AG08396 (cell line): ENCODE measurements around the gene AOX1.
"Not testable (repeated sequence)": the region's sequence is repeated elsewhere in the genome, so short reads cannot be mapped to it uniquely, and the experiment has no call there.

Experiments used
- DNase-seq: peaks from one replicate; pipeline ENCODE4 v3.0.0; 2012; ENCODE audit warnings: low spot score, mixed read lengths

Gene AOX1

DNA sequence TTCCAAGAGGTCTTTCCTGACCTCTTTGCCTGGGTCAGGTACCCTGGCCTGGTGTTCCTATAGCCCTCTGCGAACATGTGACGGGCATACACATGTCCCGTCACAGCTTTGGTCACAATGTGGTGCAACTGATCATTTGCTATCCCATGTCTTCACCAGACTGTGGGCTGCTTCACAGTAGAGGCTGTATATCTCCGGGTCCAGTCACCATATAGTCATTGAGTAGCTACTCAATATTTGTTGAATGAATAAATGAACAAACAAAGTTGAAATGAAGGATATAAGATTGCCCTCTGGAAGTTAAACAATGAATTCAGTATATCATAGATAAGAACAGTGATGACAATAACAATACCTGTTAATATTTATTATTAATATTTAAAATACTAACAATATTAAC lies 16.8 kb downstream of the AOX1 start:
- DNase-seq, result no peak

DNA sequence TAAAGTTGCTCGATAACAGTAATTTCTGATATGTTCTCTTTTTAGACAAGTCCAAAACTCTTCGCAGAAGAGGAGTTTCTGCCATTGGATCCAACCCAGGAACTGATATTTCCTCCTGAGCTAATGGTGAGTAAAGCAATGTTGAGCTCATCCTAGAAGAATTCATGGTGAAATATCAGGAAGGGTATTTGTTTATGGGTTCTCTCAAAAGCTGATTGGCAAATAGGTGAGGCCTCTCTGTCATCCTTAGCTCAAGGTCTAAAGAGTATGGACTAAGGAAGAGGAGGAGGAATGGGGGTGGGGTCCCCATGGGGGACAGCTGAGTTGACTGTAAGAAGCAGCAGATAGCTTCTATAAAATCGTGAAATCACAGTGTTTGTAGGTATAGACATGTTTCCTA lies 18.2 kb downstream of the AOX1 start:
- no peak for DNase-seq

DNA sequence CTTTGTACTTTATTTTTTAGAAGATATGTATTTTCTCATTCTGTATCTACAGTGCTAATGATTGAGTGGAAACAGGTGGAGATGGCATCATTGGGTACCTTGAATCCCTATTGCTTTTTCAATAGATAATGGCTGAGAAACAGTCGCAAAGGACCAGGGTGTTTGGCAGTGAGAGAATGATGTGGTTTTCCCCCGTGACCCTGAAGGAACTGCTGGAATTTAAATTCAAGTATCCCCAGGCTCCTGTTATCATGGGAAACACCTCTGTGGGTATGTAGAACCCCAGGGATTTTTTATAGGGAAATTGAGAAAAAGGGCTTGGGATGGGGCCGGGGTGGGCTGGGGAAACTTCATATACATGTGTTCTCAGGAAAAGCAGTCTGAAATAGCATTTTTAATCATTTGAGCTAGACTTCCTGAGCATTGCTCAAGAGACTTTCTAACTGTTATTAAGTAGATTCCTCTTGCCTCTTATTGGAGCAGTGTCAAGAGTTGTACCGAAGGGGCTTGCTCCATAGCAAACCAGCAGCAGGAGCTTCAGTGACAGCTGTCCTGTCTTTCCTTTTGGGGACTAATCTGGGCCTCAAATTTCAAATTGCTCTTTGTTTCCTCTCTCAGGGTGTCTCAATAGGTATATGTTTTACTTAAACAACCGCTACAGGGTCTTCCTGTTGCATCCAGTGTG lies 18.9 kb downstream of the AOX1 start:
- no peak for DNase-seq

DNA sequence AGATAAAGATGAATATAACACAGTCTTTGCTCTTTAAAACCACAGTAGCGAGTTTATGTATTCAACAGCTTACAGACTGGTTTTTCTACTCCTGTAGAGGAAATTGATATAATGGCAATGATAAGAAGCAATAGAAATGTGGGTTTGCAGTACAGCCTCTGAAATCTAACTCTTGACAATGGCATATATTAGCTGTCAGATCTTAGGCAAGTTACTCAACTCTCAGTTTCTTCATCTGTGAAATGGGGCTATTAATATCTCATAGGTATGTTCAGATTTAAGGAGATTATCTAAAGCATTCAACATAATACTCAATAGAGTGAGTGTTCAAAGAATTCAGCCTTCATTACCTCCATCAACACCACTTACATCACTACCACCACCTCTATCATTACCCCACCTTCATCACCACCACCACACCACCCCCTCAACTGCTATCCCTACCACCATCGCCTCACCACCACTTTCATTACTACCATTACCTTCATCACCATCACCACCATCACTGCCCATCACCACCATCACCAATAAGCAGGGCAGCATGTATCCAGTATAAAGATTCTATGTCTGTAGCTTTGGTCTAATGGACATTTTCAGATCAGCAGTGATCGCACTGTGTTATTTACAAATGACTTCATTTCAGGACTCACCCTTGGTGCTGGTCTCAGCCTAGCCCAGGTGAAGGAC lies 22.7 kb downstream of the AOX1 start:
- no peak for DNase-seq

DNA sequence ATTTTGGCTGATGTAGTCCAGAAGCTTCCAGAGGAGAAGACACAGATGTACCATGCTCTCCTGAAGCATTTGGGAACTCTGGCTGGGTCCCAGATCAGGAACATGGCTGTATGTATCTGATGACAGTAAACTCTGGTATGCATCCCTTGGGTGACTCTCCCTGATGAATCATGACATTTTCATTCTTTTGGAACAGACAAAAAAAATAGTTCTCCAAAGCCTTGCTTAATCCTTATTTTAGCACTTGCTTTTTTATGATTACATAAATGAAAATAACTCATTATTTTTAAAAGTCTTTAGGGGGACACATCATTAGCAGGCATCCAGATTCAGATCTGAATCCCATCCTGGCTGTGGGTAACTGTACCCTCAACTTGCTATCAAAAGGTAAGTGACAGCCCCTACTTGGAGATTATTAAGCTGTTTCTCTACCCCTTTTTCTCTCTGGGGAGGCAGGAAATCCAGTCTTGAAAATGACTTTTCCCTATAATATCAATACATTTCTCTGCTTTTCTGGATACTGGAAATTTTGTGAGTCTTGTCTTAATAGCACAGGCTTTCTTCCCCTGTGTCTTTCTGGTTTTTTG lies 23.3 kb downstream of the AOX1 start:
- DNase-seq, result peak; percentile 72

DNA sequence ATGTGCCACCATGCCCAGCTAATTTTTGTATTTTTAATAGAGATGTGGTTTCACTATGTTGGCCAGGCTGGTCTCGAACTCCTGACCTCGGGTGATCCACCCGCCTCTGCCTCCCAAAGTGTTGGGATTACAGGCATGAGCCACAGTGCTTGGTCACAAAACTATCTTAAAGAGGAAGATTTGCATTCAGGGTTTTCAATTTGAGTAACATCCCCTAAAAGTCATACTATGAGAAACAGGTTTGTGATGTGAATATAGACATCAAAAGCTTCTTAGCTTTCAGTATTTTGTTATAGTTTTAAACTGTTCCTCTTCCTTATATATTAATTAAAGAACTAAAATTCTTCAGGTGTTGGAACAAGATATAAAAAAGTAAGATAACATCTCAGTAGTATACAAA lies 24.4 kb downstream of the AOX1 start:
- not testable (repeated sequence) for DNase-seq

DNA sequence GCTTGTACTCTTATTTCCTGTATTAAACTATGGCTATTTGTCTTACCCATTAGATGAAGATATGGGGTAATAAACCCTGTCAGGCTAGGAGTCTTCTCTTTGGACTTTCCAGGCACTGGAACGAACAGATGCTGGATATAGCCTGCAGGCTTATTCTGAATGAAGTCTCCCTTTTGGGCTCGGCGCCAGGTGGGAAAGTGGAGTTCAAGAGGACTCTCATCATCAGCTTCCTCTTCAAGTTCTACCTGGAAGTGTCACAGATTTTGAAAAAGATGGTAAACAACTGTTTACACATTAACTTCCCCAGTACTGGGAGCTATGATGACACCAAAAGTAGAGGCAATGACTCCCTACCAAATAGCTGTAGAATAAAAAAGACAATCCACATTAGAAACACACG lies 27.9 kb downstream of the AOX1 start:
- no peak for DNase-seq

DNA sequence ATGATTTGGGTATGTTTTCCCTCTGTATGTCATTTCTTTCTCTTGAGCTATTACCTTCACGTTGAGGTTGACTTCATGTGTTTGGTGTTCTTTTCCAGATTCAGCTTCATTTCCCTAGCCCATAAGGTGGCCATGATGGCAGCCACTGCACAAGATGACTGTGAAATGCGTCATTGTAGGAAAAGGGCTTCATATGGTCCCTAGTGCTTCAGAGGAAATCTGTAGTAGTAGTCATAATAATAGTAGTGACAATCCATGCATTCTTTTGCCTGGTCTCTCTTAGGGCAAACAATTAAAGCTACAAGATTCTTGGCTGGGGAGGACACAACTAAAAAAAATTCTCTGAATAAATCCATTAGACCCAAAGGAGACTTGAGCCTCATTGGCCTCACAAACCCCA lies 28.4 kb downstream of the AOX1 start:
- no peak for DNase-seq

DNA sequence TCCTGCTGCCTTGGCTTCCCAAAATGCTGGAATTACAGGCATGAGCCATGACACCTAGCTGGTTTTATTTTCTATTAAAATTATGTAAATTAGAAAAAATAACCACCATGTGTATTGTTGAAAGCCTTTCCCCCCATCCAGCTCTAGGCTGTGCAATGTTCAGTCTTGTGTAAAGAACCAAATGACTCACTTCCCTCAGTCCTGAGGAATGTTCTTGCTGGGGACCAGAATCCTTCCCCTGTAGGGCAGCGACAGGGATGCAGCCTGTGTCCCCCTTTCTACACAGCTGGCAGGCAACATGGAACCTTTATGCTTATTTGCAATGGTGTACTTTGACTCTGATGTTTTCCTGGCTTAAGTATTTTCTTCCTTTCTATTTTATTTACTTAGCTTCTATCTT lies 29.4 kb downstream of the AOX1 start:
- peak; percentile 58 for DNase-seq

DNA sequence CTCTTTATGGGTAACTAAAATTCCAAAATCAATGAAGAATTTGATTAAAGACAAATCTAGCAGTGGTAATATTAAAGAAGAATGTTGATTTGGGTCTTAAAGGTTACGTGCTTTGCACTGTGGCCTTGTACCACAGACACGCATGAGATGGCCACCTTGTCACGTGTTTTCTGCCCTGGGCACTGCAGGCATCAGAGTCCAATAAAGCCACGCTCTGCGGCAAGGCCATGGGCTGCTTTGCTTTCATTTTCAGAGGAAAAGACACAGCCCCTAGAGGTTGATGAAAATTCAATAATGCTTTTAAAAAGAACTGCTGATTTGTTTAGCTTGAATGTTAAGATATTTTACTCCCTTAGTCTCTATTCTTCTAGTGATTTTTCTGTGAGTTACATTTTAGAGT lies 30.4 kb downstream of the AOX1 start:
- DNase-seq, result no peak

DNA sequence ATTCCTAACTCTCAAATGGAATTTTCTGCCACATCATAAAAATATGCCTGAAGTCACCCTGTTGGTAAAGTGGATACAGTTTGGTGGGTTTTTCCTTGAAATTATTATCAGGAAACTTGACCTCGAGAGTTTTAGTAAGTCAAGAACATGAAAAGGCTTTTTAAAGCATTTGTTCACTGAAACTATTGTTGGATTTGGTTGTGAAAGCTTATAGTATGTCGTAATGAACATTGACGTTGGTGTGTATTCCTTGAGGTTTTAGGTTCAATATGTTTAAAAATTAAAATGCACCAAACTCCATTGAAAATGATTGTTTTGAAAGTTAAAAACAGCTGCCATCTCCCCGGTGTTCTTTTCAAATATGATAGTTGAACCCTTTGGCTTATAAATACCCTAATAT lies 30.8 kb downstream of the AOX1 start:
- DNase-seq, result no peak

DNA sequence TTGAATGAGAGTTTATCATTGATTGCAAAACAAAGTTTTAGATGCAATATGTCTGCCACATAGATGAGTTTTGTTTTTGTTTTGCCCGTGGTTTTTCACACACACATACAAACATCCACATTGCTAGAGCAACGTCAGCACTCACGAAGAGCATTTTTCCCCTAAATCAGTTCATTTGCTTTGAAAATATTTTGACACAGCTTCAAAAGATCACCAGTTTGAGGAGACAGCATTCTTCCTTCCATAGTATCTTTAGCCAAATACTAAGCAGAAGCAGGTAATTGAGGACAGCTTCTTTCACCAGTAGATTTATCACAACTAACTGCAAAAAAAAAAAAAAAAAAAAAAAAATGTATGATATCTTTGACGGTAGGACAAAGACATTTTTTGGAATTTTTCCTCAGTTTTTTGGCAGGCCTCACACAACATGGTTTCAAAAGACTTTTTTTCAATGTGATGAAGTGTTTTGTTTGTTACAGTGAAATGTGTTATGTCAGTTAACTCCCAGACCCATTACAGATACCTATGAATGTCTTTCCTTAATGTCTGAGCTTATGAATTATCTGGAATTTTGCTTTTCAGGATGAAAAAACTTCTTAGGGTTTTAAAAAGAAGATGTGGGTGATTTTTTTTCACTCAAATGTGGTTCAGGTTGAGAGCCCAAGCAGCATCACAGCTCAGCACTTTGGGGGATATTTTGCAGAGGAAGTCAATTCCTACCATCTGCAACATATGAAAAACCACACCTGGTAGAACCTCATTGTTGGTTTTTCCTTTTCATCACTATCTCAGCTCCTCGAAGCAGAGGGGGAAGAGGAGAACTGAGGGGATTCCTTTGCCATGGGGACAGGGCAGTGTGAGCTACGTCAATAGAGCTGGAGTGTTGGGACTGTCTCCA lies 31.6 kb downstream of the AOX1 start:
- no peak for DNase-seq

DNA sequence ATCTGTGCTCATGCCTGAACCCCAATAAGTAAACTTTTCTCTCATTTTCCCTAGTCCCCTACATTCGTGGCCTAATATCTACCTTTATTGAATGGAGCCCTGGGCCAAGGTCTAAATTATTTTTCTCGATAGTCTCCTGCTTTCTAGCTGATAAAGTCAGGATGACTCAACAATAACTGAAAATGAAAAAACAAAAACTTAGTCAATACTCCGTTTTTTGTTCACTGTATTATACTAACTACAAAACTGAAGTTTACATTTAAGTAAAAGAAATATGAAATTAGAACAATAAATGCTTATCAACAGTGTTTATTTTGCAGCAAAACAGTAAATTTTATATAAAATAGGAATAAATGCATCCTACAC lies 32.2 kb downstream of the AOX1 start:
- DNase-seq, result no peak

DNA sequence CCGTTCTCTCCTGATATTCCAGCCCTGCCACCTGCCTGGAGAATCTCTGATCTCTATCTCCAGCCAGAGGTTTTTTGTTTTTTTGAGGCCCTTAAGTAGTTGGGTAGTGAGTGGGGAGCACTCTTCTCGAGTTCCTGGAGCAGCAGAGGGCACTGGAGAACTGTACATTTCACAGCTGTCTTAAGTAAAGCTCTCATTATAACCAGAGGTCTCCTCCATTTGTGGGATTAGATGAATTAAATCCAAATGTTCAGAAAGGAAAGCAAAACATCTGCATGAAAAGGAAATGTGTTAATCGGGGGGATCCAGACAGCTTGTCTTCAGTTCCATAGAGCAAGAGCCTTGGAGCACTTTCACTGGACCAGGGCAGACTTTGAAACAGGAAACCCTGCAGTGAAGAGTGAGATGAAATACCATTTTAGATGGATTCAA lies 32.8 kb downstream of the AOX1 start:
- peak; percentile 20 for DNase-seq

DNA sequence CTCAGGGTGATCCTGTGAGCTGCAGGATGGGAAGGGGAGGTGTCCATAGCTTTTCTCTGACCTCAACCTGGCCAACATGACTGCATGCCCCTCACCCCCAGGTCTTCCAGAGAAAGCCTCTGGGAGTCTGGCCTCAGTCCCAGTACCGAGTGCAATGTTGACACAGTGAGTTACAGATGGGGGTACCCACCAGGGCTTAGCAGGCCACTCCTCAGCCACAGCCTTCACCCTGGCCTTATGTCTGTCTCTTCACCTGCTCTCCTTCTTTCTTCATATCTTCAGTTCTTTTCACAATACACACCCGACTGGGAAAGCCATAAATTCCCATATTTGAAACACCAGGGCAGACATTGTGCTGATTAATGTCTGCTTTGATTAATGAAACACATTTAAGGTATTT lies 33.5 kb downstream of the AOX1 start:
- no peak for DNase-seq

DNA sequence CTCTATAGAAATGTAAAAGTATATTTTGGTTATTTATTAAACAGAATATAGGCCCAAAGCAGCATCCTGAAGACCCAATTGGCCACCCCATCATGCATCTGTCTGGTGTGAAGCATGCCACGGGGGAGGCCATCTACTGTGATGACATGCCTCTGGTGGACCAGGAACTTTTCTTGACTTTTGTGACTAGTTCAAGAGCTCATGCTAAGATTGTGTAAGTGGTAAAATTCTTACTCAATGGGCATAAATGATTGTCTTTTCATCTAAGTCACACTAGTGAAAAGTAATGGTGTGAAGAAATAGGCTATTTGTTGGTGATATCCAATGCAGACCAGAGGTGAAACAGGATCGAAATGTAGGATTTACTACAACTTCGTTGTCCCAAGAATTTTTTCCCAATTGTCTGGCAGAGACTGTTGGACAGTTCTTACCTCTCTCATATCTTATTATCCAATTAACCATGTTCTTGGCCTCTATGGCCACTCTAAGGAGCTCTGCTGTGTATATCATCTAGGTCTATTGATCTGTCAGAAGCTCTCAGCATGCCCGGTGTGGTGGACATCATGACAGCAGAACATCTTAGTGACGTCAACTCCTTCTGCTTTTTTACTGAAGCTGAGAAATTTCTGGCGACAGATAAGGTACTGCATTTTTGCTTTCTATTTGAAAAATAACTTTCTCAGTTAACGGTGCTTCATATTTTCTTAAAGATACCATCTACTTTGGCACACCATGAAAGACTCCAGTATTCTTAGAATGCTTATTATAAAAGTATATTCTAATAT lies 35.0 kb downstream of the AOX1 start:
- DNase-seq, result no peak

DNA sequence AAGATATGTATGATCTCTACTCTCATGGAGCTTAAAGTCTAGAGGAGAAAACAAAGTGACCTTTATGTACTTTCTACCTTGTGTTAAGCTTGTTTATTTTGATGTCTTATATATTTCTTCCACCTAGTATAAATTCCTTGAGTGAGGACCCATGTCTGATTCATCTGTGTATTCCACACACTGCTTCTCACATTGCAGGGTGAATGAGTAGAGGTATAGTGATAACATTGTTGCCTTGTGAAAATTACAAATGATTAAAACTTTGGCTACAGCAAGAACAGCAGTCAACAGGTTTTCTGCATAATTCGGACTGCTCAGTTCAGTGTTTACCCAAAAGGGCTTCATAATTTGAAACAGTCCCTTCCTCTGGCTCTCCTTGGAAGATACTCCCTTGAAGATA lies 36.3 kb downstream of the AOX1 start:
- no peak for DNase-seq

DNA sequence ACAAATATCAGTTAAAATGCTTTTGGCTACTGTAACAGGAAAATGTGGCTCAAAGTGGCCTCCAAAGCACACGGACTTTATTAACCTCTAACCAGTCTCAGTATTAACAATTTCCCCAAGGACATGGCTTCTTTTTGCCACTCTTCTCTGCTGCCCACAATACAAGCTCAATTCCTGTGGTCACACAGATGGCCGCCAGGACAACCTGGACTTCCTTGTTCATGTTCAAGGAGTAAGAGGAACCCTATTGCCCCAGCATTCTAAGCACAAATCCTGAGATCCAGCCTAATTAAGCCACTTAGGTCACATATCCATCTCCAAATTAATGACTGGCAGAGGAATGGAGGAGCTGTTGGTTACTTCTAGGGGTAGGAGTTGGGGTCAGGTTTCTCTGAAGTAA lies 38.2 kb downstream of the AOX1 start:
- DNase-seq, result no peak

DNA sequence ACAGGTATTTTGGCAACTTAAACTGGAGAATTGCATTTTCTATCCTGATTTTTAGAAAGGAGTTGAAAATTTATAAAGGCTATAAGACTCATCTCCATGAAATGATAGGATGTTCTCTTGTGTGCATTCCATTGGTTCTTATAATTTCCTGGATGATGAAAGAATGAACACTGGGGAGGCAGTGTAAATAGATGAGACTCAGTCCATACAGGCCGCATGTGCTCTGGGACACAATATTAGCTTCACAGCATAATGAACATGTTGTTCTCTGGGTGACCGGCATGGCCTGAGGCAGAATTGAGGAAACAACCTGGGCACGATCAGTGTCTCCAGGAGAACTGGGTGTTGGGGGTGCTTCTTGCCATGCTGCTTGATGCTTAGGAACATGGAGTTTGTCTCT lies 38.8 kb downstream of the AOX1 start:
- DNase-seq, result no peak

DNA sequence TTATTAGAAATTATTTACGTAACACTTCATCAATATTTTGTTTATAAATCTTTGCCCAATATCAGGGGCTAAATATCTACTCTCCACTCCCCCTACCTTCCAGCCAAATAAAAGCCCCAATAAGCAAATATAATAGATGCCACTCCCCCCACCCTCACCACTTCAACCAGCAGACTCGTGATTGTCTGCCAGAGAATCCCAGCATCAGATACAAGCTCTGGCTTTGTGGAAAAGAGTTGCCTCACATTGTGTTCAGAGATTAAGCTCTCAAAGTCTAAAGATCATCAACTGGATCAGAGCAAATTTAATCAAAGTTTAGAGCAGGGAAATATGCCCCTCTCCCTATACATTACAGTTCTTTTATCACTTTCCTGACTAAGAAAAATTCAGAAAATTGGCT lies 39.5 kb downstream of the AOX1 start:
- DNase-seq, result no peak

DNA sequence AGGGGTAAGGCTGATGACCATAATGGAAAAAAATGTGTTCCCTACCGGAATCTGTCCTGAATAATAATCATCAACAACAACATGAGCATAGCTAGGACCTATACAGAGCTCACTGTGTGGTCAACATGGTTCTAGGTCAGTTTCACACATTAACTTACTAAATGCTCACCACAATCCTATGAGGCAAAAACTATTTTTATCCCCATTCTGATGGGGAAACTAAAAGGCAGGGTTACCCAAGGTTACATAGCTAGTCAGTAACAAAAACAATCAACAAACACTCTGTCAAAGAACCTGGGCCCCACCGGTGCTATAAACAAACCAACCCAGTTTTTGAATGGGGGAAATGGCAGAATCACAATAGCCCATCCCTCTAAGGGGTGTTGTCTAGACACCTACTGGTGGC lies 40.1 kb downstream of the AOX1 start:
- no peak for DNase-seq
